ENCODE measurements around the gene COQ7.

Gene COQ7

DNA sequence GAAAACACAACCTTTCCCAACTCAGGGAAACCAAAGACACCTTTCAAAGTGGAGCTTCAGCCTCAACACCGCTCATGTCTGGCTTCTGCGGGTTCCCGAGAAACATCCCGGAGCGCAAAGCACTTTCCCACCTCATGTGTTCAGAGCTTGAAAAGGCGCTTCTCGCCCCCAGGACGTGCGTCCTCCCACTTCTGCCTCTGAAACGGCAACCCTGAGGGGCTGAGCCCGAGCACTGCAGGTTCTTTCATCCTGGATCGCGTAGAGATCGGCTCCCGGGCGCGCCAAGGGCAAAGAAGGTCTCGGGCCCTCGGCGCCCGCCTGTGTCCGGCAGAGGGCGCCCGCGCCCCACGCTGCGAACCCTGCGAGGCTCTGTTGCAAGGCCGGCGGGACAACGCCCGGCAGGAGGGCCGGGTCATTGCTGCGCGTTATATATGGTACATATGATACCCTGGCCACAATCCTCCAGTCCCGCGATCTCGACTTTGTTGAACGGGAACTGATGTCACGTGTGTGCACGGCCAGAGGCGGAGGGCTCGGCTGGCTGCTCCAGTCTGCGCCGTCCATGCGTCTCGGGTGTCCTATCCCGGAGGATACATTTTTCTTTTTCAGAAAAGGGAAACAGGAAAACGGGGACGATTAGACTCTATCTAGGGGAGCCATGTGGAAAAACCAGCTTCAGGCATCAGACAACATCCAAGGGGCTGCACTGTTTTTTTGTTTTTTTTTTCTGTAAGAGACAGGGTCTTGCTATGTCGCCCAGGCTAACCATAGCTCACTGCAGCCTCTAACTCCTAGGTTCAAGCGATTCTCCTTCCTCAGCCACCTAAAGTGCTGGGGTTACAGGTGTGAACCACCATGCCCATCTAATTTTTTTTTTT, 19.1 kb downstream of the COQ7 start:
- peak; percentile 72 for DNase-seq (ENCODE audit: low read depth)

DNA sequence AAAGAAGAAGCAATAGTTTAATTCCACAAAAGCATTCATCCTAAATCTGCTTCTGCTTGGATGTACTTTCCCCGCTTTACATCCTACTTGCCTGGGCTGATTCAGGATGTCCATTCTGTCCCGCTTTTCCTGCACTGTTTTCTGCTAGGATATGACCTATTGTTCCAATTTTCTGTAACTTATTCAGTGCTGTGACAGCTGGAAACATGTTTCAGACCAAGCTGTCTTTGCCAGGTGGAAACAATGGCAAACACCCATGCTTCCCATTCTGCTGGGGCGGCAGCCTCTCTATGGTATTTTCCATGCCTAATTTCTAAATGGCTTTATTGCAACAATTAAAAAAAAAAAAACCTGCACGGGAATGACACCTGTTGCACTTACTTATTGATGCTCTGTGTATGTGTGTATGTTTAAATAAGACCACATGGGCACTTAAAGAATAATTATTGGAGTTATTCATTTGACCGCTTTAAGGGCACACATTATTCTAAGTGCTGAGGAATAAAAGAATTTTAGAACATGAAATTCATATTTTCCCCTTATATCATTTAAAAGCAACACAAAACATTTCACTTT, 21.0 kb downstream of the COQ7 start:
- no peak for DNase-seq (ENCODE audit: low read depth)

DNA sequence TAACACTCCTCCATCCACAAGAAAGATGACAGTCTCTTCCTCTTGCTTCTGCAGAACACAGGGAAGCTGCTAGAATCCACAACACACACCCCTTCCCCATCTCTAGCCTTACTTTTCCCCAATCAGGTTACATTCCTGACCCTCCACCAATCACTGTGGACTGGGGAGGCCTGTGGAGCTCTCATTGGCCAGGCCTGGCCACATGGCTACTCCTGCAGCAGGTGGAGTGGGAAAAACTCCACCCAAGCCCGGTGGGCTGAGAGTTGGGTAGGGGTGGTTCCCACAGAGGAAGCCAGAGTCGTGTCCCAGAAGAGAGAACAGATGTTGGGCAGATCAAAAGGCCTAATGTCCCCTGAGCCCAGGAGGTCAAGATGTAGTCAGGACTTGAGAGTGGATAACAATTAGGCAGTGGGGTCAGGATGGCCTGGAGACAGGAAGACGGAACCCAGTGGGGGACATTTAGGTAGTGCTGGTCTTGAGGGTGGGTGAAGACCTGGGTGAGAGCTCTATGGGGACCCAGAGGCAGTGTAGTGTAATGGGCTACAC, 22.1 kb downstream of the COQ7 start:
- no peak for DNase-seq (ENCODE audit: low read depth)

DNA sequence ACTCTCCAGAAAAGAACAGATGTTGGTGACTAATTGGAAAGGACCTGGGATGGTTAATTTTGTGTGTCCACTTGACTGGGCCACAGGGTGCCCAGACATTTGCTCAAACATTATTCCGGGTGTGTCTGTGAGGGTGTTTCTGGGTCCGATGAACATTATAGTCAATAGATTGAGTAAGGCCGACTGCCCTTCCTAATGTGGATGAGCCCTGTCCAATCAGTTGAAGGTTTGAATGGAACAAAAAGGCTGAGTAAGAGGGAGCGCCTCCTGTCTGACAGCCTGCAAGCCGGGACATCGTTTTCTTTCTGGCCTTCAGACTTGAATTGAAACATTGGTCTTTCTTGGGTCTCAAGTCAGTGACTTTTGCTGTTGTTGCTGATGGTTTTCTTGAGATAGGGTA, 23.5 kb downstream of the COQ7 start:
- DNase-seq (ENCODE audit: low read depth), result no peak

DNA sequence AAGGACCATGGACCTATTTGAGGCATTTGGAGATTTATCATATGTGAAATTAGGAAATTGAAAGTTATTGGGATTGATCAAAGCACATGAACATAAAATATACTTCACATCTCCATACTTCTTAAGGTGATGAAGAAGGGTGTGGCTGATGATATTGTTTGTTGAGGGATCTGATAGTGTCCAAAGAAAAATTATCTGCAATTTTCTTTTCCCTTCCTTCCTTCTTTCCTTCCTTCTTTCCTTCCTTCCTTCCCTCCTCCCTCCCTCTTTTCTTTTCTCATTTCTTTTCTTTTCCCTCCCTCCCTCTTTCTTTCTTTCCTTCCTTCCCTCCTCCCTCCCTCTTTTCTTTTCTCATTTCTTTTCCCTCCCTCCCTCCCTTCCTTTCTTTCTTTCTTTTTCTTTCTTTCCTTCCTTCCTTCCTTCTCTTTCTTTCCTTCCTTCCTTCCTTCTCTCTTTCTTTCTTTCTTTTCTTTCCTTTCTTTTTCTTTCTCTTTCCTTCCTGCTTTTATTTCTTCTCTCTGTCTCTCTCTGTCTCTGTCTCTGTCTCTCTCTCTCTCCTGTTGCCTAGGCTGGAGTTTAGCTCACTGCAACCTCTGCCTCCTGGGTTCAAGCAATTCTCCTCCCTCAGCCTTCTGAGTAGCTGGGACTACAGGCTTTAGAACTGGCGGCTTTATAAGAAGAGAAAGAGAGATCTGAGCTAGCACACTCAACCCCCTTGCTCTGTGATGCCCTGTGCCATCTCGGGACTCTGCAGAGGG, 25.4 kb downstream of the COQ7 start:
- DNase-seq (ENCODE audit: low read depth), result no peak

DNA sequence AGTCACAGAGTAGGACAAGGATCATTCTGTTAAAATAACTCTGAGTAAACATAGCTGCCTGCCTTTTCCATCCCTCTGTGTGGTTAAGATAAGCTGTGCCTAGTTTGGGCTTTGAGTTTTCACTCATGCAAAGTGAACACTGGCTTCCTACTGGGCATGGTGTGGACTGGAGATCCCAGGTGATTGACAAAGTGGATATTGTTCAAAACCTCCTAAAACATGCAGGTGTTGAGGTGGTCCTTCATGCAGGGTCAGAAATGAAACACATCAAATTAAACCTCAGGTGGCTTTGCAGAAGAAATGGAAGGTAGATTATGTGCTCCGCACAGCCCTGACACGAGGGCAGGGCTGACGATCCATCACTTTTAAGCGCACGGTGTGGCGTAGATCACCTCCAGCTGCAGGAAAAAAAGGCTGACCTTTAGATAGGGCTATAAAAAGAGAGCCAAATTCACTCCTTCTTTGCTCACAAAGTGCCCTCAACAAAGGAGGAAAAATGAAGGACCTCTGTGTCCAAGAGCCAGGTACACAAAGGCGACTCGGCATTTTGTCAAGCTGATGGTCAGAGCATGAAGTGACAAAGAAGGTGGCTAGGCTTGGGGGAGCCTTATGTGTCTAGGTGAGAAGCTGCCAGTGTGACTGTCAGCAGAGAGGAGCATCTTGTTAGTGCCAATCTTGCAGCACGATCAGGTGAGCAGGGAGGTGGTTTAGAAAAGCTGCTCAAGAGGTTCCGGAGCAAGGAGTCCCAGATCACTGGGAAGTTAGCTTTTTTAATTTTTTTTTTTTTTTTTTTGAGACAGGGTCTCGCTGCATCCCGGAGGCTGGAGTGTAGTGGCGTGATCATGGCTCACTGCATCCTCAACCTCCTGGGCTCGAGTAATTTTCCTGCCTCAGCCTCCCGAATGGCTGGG, 26.5 kb downstream of the COQ7 start:
- no peak for DNase-seq (ENCODE audit: low read depth)

DNA sequence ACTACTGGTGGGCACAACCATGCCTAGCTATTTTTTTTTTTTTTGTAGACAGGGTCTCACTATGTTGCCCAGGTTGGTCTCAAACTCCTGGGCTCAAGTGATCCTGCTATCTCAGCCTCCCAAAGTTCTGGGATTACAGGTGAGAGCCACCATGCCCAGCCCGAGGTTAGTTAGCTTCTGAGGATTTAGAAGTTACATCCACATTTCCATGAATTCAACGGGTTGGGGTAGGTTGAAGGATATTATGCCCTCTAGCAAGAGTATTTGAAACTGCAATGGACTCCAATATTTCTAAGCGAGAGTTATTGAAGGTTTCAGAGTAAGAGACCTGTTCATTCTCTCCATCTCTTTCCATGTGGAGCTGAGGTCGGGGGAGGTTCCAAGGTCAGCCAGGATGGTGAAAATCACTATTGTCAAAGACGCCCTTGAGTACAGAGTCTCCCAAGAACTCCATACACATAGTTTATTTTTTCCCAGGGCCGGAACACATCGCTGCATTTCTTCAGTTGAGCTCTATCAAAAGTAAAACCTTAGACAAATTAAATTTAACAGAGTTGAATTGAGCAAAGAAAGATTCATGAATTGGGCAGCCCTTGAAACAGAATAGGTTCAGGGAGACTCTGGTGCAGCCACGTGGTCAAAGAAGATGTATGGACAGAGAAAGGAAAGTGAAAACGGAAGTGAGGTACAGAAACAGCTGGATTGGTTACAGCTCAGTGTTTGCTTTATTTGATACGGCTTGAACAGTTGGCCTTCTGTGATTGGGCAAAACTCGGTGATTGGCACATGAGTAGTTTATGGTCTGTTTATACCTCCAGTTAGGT, 27.3 kb downstream of the COQ7 start:
- no peak for DNase-seq (ENCODE audit: low read depth)

DNA sequence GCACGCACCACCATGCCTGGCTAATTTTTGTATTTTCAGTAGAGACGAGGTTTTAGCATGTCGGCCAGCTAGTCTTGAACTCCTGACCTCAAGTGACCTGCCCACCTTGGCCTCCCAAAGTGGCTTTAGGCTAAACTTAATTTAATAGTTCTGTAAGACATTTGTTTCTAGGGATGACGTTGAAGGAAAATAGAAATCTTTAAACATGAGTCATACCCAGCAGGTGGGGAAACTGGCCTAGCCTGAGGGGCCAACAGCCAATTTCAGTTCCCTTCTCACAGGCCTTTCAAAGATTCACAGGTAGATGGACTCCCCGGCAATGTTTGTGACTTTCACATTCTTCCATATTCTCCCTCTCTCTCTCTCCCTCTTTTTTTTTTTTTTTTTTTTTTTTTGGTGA, 28.2 kb downstream of the COQ7 start:
- DNase-seq (ENCODE audit: low read depth), result no peak

DNA sequence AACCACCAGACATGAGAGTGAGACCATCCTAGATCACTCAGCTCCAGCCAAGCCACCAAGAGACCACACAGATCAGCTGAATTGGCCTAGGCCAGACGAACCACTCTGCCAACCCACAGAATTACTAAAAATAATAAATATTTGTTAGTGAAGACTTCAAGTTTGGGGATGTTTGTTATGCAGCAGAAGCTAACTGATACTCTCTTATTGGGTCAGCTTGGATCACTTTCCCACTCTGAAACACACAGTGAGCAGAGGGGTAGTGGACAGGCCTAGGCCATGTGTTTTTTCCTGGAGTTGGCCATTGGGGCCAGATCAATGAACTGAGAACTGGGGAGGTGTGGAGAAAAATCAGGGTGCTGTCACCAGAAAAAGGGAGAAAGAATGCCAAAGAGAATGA, 30.8 kb downstream of the COQ7 start:
- no peak for DNase-seq (ENCODE audit: low read depth)

DNA sequence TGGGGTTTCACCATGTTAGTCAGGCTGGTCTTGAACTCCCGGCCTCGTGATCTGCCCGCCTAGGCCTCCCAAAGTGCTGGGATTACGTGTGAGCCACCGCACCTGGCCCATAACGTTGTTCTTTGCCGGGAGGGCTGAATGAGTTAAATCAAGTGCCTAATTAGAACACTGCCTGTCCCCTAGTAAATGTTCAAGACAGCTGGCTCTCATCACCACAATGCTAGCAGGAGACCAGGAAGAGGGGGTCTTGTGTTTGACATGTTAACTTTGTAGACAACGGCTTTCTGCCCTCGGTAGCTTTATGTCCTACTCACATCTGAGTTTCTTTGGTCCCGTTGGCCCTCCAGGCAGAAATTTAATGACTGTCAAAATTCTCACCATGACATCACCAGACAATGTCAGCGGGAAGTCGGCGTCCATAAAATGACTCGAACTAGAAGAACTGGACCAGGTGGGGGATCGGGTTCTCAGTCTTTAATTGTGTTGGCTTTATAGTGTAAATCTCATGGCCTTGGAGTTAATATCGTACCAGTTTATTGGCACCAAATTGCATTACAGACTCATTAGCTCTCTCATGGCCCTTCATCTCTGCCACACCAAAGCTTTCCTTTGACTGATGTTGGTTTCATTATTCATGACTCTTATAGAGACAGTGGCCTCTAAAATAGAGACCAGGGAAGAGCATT, 34.9 kb downstream of the COQ7 start:
- no peak for DNase-seq (ENCODE audit: low read depth)

DNA sequence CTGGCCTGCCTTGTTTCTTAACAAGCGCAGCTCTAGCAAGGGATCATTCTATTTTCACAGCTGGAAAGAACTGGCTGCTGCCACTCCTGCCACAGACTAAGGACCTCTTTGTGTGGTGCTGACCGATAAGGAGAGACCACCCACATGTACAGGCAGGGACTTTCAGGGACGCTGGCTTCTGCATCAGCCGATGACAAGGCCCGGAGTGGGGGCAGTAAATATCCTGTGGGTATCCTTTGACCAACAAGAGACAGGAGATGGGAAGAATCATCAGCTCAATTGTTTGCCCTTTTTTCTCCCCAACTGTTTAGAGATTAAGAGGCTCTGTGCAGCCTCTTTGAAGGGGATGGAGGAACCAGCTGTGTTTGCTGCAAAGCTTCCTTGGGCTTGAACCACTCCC, 37.2 kb downstream of the COQ7 start:
- no peak for DNase-seq (ENCODE audit: low read depth)

DNA sequence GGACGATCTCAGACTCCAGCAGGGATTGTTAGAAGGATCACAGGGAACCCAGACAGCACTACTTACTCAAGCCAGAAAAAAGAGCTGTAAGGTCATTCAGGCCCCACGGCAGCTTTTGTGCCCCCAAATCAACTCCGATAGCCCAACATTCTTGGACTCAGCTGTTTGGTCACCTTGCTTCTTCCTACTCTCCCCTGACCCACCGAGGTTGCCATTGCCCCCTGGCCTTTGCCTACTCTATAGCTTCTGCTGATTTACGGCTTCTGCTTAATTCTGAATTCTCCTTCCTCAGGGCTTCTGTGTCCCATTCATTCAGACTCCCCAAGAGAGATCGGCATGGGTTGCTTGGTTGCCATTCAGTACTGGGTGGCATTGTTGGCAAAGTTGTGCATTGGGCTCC, 37.7 kb downstream of the COQ7 start:
- DNase-seq (ENCODE audit: low read depth), result no peak

DNA sequence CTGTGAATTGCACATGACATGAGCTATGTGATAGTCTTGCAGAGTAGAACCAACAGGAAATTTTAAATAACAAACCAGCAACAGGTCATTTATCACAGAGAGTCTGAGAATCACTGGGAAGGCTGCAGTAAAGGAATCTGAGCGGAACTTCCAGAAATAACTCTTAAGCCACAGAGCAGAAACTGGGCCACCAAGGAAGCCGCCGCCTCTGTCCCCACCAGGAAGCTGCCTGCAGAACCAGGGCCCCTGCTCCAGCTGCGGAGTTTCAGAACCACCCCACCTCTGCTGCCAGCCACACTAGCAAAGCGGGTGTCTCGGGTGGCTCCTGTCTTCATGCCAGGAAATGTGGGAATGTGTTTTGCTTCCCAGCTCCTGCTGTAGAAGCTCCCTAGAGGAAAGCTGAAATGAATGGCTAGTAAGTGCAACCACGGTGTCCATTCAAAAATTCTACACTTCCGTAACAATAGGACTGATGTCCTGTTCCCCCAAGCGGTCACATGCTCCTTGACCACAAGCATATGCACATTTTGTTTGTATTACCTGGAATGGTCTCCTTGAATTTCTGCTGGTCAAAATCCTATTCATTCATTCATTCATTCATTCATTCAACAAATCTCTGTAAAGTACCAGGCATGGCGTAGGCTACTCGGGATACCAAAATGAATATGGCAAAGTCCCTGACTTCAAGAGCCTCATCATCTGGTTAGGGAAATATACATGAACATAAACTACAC, 38.6 kb downstream of the COQ7 start:
- DNase-seq (ENCODE audit: low read depth), result no peak

DNA sequence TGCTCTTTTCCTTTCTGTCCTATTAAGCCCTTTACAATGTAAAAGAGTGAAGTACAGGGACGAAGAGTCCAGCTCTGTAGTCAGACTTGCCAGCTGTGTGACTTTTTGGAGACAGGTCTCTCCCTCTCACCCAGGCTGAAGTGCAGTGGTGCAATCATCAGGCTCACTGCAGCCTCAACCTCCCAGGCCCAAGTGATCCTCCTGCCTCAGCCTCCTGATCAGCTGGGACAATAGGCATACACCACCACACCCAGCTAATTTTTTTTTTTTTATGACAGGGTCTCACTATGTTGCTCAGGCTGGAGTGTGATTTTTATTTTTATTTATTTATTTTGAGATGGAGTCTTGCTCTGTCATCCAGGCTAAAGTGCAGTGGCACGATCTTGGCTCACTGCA, 39.2 kb downstream of the COQ7 start:
- no peak for DNase-seq (ENCODE audit: low read depth)

DNA sequence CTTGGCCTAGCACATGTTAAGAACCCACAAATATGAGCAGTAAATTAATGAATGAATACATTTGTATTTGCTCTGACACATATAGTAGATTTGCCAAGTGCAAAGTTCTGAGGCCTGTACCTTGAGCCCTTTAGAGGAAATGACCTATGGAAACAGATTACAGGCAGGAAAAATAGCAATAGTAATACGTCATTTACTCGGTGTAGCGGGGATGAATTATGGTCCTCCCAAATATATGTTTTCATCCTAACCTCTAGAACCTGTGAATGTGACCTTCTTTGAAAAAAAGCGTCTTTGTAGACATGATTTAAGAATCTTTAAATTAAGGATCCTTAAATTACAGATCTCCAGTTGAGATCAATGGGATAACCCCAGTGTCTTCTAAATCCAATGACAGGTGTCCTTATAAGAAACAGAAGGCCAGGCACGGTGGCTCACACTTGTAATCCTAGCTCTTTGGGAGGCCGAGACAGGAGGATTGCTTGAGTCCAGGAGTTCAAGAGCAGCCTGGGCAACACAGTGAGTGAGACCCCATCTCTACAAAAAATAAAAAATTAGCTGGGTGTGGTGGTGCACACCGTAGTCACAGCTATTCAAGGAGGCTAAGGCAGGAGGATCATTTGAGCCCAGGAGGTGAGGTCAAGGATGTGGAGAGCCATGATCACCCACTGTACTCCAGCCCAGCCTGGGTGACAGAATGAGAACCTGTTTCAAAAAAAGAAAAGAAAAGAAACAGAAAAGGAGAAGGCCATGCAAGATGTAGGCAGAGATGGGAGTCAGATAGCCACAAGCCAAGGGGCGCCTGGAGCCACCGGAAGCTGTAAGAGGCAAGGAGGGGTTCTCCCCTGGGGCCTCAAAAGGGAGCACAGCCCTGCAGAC, 41.2 kb downstream of the COQ7 start:
- no peak for DNase-seq (ENCODE audit: low read depth)

DNA sequence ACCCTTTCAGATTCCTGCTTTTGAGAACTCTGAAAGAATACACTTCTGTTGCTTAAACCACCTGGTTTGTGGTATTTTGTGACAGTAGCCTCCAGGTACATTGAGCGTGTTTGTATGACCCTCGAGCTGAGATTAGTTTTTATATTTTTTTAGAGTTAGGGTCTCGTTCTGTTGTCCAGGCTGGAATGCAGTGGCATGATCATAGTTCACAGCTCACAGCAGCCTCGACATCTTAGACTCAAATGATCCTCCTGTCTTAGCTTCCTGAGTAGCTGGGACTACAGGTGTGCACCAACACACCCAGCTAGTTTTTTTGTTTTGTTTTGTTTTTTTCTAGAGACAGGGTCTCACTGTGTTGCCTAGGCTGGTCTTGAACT, 41.9 kb downstream of the COQ7 start:
- DNase-seq (ENCODE audit: low read depth), result no peak

DNA sequence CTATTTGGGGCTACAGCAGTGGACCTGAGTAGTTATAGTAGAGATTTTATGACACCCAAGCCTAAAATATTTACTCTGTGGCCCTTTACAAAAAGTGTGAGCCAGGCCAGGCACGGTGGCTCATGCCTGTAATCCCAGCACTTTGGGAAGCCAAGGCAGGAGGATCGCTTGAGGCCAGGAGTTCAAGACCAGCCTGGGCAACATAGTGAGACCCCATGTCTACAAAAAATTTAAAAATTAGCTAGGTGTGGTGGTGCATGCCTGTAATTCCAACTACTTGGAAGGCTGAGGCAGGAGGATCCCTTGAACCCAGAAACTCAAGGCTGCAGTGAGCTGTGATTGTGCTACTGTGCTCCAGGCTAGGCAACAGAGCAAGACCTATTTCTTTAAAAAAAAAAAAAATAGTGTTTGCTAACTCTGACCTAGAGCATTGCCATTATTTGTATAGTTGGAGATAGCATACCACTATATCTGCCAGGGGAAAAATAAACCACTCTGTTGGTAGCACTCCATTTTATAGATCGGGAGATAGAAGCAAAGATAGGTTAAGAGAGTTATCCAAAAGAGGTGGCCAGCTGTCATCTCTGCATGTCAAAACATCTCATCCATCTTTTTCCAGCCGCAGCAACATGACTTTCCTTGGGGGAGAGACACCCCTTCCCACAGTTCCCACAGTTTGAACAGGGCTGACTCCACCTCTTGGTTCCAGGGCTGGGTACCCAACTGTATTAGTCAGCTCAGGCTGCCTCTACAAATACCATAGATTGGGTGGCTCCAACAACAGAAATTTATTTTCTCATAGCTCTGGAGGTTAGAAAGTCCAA, 43.3 kb downstream of the COQ7 start:
- no peak for DNase-seq (ENCODE audit: low read depth)

DNA sequence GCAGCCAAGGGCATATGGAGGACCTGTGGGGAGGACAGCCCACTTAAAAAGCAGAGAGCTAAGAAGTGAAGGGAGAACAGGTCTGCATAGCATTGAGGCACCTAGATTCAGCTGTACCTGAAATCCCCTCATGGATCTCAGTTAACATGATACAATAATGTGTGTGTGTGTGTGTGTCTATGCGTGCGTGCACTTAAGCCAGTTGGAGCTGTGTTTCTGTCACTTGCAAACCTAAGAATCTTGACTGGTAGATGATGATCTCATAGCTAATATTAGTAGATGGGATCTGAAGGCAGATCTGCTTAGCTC, 44.6 kb downstream of the COQ7 start:
- no peak for DNase-seq (ENCODE audit: low read depth)
